Hepatocyte (in vitro differentiated cells): ENCODE measurements around the gene ADGRV1. TPM values are rescaled to one million over a fixed set of nuclear protein-coding genes. Genes with fewer than 3 reads are reported as not detected.
"Not testable (repeated sequence)": the region's sequence is repeated elsewhere in the genome, so short reads cannot be mapped to it uniquely, and the experiment has no call there.

Experiments
- DNase-seq: peaks from one replicate; pipeline ENCODE4 v3.0.0-alpha.2; 2016; ENCODE audit warnings: low spot score
- H2AFZ ChIP-seq: fragments of 200-600 bp; sonication (generic); 2 replicates; pipeline ENCODE4 v1.6.0; 2016; ENCODE audit warnings: antibody characterized with exemption, mild to moderate bottlenecking
- H3K27ac ChIP-seq: fragments of 200-600 bp; sonication (generic); 2 replicates; pipeline ENCODE4 v1.5.1; 2016; ENCODE audit warnings: mild to moderate bottlenecking
- H3K27me3 ChIP-seq: fragments of 200-600 bp; sonication (generic); 2 replicates; pipeline ENCODE4 v1.6.1; 2016
- H3K36me3 ChIP-seq: fragments of 200-600 bp; sonication (generic); replicated peaks from 2 replicates; pipeline ENCODE4 v1.5.1; 2016; ENCODE audit warnings: low read depth; ENCODE audit not compliant: insufficient read depth
- H3K4me1 ChIP-seq: fragments of 200-600 bp; sonication (generic); 2 replicates; pipeline ENCODE4 v1.5.1; 2016; ENCODE audit warnings: mild to moderate bottlenecking, moderate library complexity; ENCODE audit not compliant: insufficient read depth
- H3K4me2 ChIP-seq: fragments of 200-600 bp; sonication (generic); 2 replicates; pipeline ENCODE4 v1.6.0; 2016
- H3K4me3 ChIP-seq: fragments of 200-600 bp; sonication (generic); 2 replicates; pipeline ENCODE4 v1.5.1; 2016; ENCODE audit warnings: mild to moderate bottlenecking
- H3K79me2 ChIP-seq: fragments of 200-600 bp; sonication (generic); 2 replicates; pipeline ENCODE4 v1.6.0; 2017; ENCODE audit warnings: mild to moderate bottlenecking
- H3K9me2 ChIP-seq: fragments of 200-600 bp; sonication (generic); replicated peaks from 2 replicates; pipeline ENCODE4 v1.6.0; 2017; ENCODE audit warnings: mild to moderate bottlenecking; ENCODE audit not compliant: insufficient read depth
- H3K9me3 ChIP-seq: fragments of 200-600 bp; sonication (generic); 2 replicates; pipeline ENCODE4 v1.5.1; 2016; ENCODE audit warnings: low read depth, mild to moderate bottlenecking
- H4K20me1 ChIP-seq: fragments of 200-600 bp; sonication (generic); 2 replicates; pipeline ENCODE4 v1.6.0; 2016; ENCODE audit warnings: mild to moderate bottlenecking; ENCODE audit not compliant: insufficient read depth, poor library complexity, severe bottlenecking
- CTCF ChIP-seq: fragments of 200-600 bp; sonication (generic); IDR thresholded peaks from 2 replicates; pipeline ENCODE4 v1.5.1; 2016; ENCODE audit warnings: antibody characterized with exemption, mild to moderate bottlenecking; ENCODE audit not compliant: poor library complexity
- EZH2 ChIP-seq: fragments of 200-600 bp; sonication (generic); IDR thresholded peaks from 2 replicates; pipeline ENCODE4 v1.6.1; 2016; ENCODE audit warnings: antibody characterized with exemption, mild to moderate bottlenecking, borderline replicate concordance
- EZH2phosphoT487 ChIP-seq: fragments of 200-600 bp; sonication (generic); IDR thresholded peaks from one replicate; pipeline ENCODE4 v1.6.1; 2018; ENCODE audit warnings: antibody characterized with exemption, mild to moderate bottlenecking, low read depth, moderate library complexity; ENCODE audit not compliant: unreplicated experiment, severe bottlenecking
- WGBS: methylation state at CpG from one replicate; pipeline ENCODE4 v1.1.6; 2016; ENCODE audit warnings: low lambda C conversion rate; ENCODE audit errors: missing lambda C conversion rate; 5-methylcytosine and 5-hydroxymethylcytosine counted together
- polyA plus RNA-seq: library from polyadenylated mRNA; unstranded; fragments of >200 nt; fragmentation: Nextera tagmentation; extraction: Ambion mirVana; gene quantifications from 2 replicates; pipeline ENCODE4 v1.2.1, GENCODE V29; 2016
- total RNA-seq: library from RNA; depleted of rRNA; stranded (reverse); fragments of >200 nt; gene quantifications from 2 replicates; pipeline ENCODE4 v1.2.3, GENCODE V29; 2014

Gene ADGRV1
- total and polyA plus RNA-seq, 2 experiments from 2014 or later = 74.9 to 88.3 TPM

GRCh38 chr5:90571147-90571773 is 12.7 kb downstream of the ADGRV1 start:
- Histone ChIP-seq H3K4me3 (no peak overlapping the region), H3K4me2 (no peak overlapping the region), H2AFZ (no peak overlapping the region), H3K79me2 (peaks cover 3% of the 10 kb centered on the region), H3K9me2 (no peaks in the 10 kb centered on the region), H3K4me1 (no peaks in the 10 kb centered on the region), H3K27me3 (no peaks in the 10 kb centered on the region), H3K36me3 (no peaks in the 10 kb centered on the region), H3K9me3 (peaks cover 9% of the 10 kb centered on the region), H3K27ac (no peak overlapping the region), H4K20me1 (no peaks in the 10 kb centered on the region)
- no peak for DNase-seq
- WGBS = 83% methylated on average over 1 of the region's 1 CpG
- TF ChIP-seq EZH2 = no peak
- TF ChIP-seq CTCF = no peak
- no peak for TF ChIP-seq EZH2phosphoT487

GRCh38 chr5:90575712-90576111 is 17.1 kb downstream of the ADGRV1 start:
- 93% methylated on average over 5 of the region's 5 CpGs for WGBS

GRCh38 chr5:90576566-90576965 is 18.0 kb downstream of the ADGRV1 start:
- DNase-seq, H3K79me2 ChIP-seq: not testable (repeated sequence)
- WGBS = 92% methylated on average over 3 of the region's 3 CpGs

More at GRCh38 chr5:90575712-90576111, 17.1 kb downstream of the ADGRV1 start:
- Histone ChIP-seq H3K4me3 (no peak overlapping the region), H2AFZ (no peak overlapping the region), H3K36me3 (no peaks in the 10 kb centered on the region), H3K9me3 (no peaks in the 10 kb centered on the region), H3K9me2 (no peaks in the 10 kb centered on the region), H4K20me1 (no peaks in the 10 kb centered on the region), H3K27ac (no peak overlapping the region), H3K4me2 (no peak overlapping the region), H3K27me3 (no peaks in the 10 kb centered on the region), H3K79me2 (no peaks in the 10 kb centered on the region), H3K4me1 (no peaks in the 10 kb centered on the region)
- DNase-seq = no peak
- TF ChIP-seq CTCF = no peak
- TF ChIP-seq EZH2phosphoT487 = no peak
- no peak for TF ChIP-seq EZH2

GRCh38 chr5:90579905-90580304 is 21.3 kb downstream of the ADGRV1 start:
- not testable (repeated sequence) for H3K4me2 ChIP-seq, H3K79me2 ChIP-seq, H3K9me2 ChIP-seq, H2AFZ ChIP-seq, H3K9me3 ChIP-seq, H3K36me3 ChIP-seq, DNase-seq, H3K4me3 ChIP-seq, H3K4me1 ChIP-seq, H4K20me1 ChIP-seq, H3K27me3 ChIP-seq, H3K27ac ChIP-seq
- 97% methylated on average over 2 of the region's 2 CpGs for WGBS

More at GRCh38 chr5:90576566-90576965, 18.0 kb downstream of the ADGRV1 start:
- H3K36me3 ChIP-seq, H4K20me1 ChIP-seq, H2AFZ ChIP-seq, H3K9me3 ChIP-seq, H3K9me2 ChIP-seq, H3K27me3 ChIP-seq, H3K4me3 ChIP-seq, H3K4me2 ChIP-seq, H3K4me1 ChIP-seq, H3K27ac ChIP-seq: not testable (repeated sequence)
